HepG2 (cell line): ENCODE data around the gene ZBTB17. TPM values are rescaled to one million over a fixed set of nuclear protein-coding genes. Genes with fewer than 3 reads are reported as not detected.

Source experiments
- E2F2 ChIP-seq: sonication (generic); formaldehyde crosslinking; IDR thresholded peaks from 2 replicates; pipeline ENCODE4 v1.4.0; 2020; ENCODE audit warnings: missing genetic modification reagents, borderline replicate concordance
- ELF4 ChIP-seq: sonication (generic); formaldehyde crosslinking; IDR thresholded peaks from 2 replicates; pipeline ENCODE4 v1.5.0; 2020; ENCODE audit warnings: missing genetic modification reagents, mild to moderate bottlenecking, moderate library complexity, borderline replicate concordance
- HBP1 ChIP-seq: IDR thresholded peaks from 2 replicates; pipeline ENCODE4 v1.6.1; 2016; ENCODE audit warnings: low read depth, control low read depth
- NCOA5 ChIP-seq: sonication (generic); formaldehyde crosslinking; IDR thresholded peaks from 2 replicates; pipeline ENCODE4 v1.4.0; 2020; ENCODE audit warnings: missing genetic modification reagents
- RBAK ChIP-seq: sonication (generic); formaldehyde crosslinking; IDR thresholded peaks from 2 replicates; pipeline ENCODE4 v1.5.1; 2020; ENCODE audit warnings: mild to moderate bottlenecking, missing genetic modification reagents
- RXRA ChIP-seq: sonication (generic); formaldehyde crosslinking; IDR thresholded peaks from 2 replicates; pipeline ENCODE4 v1.5.1; 2020; ENCODE audit warnings: missing genetic modification reagents
- ZBTB4 ChIP-seq: sonication (generic); formaldehyde crosslinking; IDR thresholded peaks from 2 replicates; pipeline ENCODE4 v1.4.0; 2020; ENCODE audit warnings: missing genetic modification reagents, mild to moderate bottlenecking, borderline replicate concordance
- ZNF30 ChIP-seq: sonication (generic); formaldehyde crosslinking; IDR thresholded peaks from 2 replicates; pipeline ENCODE4 v1.5.0; 2020; ENCODE audit warnings: mild to moderate bottlenecking, missing genetic modification reagents
- ZNF615 ChIP-seq: sonication (generic); formaldehyde crosslinking; IDR thresholded peaks from 2 replicates; pipeline ENCODE4 v1.5.0; 2020; ENCODE audit warnings: mild to moderate bottlenecking, missing genetic modification reagents, borderline replicate concordance
- ZSCAN31 ChIP-seq: sonication (generic); formaldehyde crosslinking; IDR thresholded peaks from 2 replicates; pipeline ENCODE4 v1.5.0; 2020; ENCODE audit warnings: low read depth, mild to moderate bottlenecking, missing genetic modification reagents
- polyA plus RNA-seq, 8 experiments: library from polyadenylated mRNA; depleted of rRNA in 3 of 8; stranded (reverse) in 7 of 8; unstranded in 1 of 8; fragments of >200 nt; fragmentation: Illumina TruSeq in 4 of 8; extraction: Trizol in 4 of 8; gene quantifications; 2 replicates each; pipeline versions ENCODE4 v1.2.1 to v1.2.3, GENCODE V29; 2011 to 2016; ENCODE audit warnings: low read depth in 4 of 8, missing spikeins in 1 of 8, mixed read lengths in 1 of 8; ENCODE audit not compliant: insufficient read depth in 1 of 8
- total RNA-seq, 5 experiments: library from RNA; depleted of rRNA; stranded (reverse); fragments of >200 nt; fragmentation: Illumina TruSeq; extraction: Trizol; gene quantifications; 2 replicates each; pipeline ENCODE4 v1.2.3, GENCODE V29; 2016; ENCODE audit warnings: low read depth in 1 of 5
- TF ChIP-seq, protein P1 (sequence below): sonication (generic); formaldehyde crosslinking; IDR thresholded peaks from 2 replicates; pipeline ENCODE4 v1.9.0; 2022; ENCODE audit warnings: missing genetic modification reagents, mild to moderate bottlenecking, borderline replicate concordance
- TF ChIP-seq, protein P2 (sequence below): sonication (generic); formaldehyde crosslinking; conservative IDR thresholded peaks from 2 replicates; pipeline ENCODE4 v1.4.0; 2020; ENCODE audit warnings: mild to moderate bottlenecking, missing genetic modification reagents, moderate library complexity
- TF ChIP-seq, protein P3 (sequence below): sonication (generic); formaldehyde crosslinking; IDR thresholded peaks from 2 replicates; pipeline ENCODE4 v1.4.0; 2020; ENCODE audit warnings: missing genetic modification reagents, borderline replicate concordance

The ZBTB17 gene
- total and polyA plus RNA-seq, 2 of the 13 experiments (the other 11 are each of a cell fraction or from before 2014, with no cell fraction given): 16.7 to 17.0 TPM

GRCh38 chr1:16012590-16013219 lies 36.8 kb upstream of the ZBTB17 start (continued):
- TF ChIP-seq ZBTB4 (CRISPR knock-in tag) (no peak), ZNF30 (no peak), E2F2 (CRISPR knock-in tag) (no peak), ELF4 (CRISPR knock-in tag) (peak; percentile 42; the same call in 1 of the 2 replicates), ZNF615 (no peak), ZSCAN31 (CRISPR knock-in tag) (no peak), HBP1 (CRISPR knock-in tag) (peak; percentile 62), NCOA5 (CRISPR knock-in tag) (no peak), RXRA (CRISPR knock-in tag) (peak; percentile 70; the same call in 1 of the 2 replicates), RBAK (CRISPR knock-in tag) (no peak)
- TF ChIP-seq, protein P1, sequence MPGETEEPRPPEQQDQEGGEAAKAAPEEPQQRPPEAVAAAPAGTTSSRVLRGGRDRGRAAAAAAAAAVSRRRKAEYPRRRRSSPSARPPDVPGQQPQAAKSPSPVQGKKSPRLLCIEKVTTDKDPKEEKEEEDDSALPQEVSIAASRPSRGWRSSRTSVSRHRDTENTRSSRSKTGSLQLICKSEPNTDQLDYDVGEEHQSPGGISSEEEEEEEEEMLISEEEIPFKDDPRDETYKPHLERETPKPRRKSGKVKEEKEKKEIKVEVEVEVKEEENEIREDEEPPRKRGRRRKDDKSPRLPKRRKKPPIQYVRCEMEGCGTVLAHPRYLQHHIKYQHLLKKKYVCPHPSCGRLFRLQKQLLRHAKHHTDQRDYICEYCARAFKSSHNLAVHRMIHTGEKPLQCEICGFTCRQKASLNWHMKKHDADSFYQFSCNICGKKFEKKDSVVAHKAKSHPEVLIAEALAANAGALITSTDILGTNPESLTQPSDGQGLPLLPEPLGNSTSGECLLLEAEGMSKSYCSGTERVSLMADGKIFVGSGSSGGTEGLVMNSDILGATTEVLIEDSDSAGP (CRISPR knock-in tag): peak; percentile 31; the same call in 1 of the 2 replicates
- TF ChIP-seq, protein P2, sequence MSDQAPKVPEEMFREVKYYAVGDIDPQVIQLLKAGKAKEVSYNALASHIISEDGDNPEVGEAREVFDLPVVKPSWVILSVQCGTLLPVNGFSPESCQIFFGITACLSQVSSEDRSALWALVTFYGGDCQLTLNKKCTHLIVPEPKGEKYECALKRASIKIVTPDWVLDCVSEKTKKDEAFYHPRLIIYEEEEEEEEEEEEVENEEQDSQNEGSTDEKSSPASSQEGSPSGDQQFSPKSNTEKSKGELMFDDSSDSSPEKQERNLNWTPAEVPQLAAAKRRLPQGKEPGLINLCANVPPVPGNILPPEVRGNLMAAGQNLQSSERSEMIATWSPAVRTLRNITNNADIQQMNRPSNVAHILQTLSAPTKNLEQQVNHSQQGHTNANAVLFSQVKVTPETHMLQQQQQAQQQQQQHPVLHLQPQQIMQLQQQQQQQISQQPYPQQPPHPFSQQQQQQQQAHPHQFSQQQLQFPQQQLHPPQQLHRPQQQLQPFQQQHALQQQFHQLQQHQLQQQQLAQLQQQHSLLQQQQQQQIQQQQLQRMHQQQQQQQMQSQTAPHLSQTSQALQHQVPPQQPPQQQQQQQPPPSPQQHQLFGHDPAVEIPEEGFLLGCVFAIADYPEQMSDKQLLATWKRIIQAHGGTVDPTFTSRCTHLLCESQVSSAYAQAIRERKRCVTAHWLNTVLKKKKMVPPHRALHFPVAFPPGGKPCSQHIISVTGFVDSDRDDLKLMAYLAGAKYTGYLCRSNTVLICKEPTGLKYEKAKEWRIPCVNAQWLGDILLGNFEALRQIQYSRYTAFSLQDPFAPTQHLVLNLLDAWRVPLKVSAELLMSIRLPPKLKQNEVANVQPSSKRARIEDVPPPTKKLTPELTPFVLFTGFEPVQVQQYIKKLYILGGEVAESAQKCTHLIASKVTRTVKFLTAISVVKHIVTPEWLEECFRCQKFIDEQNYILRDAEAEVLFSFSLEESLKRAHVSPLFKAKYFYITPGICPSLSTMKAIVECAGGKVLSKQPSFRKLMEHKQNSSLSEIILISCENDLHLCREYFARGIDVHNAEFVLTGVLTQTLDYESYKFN (CRISPR knock-in tag): peak; percentile 59
- TF ChIP-seq, protein P3, sequence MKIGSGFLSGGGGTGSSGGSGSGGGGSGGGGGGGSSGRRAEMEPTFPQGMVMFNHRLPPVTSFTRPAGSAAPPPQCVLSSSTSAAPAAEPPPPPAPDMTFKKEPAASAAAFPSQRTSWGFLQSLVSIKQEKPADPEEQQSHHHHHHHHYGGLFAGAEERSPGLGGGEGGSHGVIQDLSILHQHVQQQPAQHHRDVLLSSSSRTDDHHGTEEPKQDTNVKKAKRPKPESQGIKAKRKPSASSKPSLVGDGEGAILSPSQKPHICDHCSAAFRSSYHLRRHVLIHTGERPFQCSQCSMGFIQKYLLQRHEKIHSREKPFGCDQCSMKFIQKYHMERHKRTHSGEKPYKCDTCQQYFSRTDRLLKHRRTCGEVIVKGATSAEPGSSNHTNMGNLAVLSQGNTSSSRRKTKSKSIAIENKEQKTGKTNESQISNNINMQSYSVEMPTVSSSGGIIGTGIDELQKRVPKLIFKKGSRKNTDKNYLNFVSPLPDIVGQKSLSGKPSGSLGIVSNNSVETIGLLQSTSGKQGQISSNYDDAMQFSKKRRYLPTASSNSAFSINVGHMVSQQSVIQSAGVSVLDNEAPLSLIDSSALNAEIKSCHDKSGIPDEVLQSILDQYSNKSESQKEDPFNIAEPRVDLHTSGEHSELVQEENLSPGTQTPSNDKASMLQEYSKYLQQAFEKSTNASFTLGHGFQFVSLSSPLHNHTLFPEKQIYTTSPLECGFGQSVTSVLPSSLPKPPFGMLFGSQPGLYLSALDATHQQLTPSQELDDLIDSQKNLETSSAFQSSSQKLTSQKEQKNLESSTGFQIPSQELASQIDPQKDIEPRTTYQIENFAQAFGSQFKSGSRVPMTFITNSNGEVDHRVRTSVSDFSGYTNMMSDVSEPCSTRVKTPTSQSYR: peak; percentile 88
